GM12865 (cell line): Measurements from ENCODE around the gene RNF224.

Experiments used
- DNase-seq: peaks from one replicate; pipeline ENCODE4 v3.0.0; 2010; ENCODE audit warnings: low read depth
- H3K4me3 ChIP-seq: 2 replicates; pipeline ENCODE4 v1.5.1; 2011; ENCODE audit warnings: mild to moderate bottlenecking, low read depth, low read length, control low read depth
- TF ChIP-seq, protein P1 (sequence below): IDR thresholded peaks from 2 replicates; pipeline ENCODE4 v1.5.1; 2011; ENCODE audit warnings: low read length, control low read depth, low read depth, inconsistent platforms; ENCODE audit not compliant: insufficient read depth; ENCODE audit errors: missing control alignments

RNF224 gene

DNA sequence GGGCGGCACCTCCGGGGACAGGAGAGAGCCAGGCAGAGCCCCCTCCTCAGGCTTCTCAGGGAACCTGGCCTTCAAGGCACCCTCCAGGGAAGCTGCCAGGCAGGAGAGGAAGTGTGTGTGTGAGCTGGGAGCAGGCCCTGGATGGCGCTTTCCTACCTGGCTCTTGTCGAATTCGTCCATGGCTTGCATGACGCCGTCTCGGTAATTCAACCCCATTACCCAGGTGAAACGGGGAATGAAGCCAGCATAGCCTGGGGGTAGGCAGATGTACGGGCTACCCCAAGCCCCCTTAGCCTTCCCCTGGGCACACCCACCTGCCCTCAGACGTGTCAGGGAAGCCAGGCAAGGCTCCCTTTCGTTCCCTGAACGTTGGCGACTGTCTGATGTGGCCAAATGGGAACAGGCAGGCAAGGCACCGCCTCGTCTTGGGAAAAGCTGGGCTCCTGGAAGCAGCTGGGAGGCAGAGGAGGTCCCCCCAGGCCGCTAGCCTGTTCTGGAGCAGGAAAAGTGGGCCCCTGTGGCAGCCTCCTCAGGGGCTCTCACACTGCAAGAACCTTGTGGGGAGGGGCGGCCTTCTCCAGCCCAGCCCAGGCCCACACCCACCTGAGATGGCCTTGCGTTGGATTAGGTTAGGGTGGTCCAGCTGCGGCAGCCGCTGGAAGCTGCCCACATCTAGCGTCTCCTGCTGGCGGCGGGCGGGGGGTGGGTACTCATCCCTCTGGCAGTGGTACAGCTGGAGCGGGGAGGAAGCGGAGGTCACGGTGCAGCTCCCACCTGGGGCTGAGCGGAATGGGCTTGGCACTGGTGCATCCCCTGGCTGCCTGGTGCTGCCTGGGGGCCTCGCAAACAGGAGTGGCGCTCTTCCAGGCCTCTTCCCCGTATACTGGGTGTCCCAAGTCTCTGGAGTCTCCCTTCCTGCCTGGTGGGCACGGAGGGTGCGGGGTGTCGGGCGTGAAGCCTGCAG, 17.5 kb downstream of the RNF224 start:
- DNase-seq, result no peak
- H3K4me3 ChIP-seq, result no peak overlapping the region
- TF ChIP-seq, protein P1, sequence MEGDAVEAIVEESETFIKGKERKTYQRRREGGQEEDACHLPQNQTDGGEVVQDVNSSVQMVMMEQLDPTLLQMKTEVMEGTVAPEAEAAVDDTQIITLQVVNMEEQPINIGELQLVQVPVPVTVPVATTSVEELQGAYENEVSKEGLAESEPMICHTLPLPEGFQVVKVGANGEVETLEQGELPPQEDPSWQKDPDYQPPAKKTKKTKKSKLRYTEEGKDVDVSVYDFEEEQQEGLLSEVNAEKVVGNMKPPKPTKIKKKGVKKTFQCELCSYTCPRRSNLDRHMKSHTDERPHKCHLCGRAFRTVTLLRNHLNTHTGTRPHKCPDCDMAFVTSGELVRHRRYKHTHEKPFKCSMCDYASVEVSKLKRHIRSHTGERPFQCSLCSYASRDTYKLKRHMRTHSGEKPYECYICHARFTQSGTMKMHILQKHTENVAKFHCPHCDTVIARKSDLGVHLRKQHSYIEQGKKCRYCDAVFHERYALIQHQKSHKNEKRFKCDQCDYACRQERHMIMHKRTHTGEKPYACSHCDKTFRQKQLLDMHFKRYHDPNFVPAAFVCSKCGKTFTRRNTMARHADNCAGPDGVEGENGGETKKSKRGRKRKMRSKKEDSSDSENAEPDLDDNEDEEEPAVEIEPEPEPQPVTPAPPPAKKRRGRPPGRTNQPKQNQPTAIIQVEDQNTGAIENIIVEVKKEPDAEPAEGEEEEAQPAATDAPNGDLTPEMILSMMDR, result no peak

DNA sequence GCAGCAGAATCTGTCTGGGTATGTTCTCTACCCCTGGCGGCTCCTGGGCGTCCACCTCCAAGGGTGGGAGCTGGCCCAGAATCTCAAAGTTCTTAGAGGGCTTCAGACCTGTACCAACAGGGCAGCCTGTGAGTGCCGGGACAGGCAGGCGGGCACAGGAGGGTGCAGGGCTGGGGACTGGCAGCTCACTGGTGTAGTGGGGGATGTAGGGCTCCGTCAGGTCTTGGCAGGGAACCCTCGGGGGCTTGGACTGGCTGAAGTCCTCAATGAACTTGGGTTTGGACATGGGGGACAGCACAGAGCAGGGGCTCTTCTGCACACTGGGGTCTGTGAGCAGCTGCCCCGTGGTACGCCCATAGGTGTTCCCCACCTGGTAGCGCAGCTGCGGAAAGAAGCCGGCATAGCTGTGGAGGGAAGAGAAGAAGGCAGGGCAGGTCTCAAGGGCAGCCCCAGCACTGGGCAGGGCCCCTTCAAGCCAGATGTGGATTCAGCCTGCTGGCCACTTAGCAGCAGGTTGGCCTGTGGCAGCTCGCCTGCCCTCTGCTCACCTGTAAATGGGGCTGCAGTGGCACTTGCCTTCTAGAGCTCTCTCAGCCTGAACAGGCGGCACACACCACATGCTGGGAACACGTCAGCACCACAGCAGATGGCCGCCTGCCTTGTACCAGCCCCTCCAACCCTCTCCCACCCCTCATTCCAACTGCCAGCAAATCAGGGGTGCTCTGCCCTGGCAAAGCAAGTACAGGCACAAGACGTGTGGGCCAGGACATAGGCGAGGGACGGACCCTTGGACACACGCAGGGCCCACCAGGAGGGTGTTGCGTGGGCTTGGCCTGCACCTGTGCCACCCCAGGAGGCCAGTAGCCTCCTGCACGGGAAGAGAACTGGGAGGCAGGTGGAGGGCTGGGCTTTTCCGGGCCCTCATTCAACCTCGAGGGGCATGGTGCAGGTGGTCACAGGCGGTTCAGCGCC, 18.4 kb downstream of the RNF224 start:
- TF ChIP-seq, protein P1, result no peak
- DNase-seq, result no peak
- H3K4me3 ChIP-seq, result no peak overlapping the region

DNA sequence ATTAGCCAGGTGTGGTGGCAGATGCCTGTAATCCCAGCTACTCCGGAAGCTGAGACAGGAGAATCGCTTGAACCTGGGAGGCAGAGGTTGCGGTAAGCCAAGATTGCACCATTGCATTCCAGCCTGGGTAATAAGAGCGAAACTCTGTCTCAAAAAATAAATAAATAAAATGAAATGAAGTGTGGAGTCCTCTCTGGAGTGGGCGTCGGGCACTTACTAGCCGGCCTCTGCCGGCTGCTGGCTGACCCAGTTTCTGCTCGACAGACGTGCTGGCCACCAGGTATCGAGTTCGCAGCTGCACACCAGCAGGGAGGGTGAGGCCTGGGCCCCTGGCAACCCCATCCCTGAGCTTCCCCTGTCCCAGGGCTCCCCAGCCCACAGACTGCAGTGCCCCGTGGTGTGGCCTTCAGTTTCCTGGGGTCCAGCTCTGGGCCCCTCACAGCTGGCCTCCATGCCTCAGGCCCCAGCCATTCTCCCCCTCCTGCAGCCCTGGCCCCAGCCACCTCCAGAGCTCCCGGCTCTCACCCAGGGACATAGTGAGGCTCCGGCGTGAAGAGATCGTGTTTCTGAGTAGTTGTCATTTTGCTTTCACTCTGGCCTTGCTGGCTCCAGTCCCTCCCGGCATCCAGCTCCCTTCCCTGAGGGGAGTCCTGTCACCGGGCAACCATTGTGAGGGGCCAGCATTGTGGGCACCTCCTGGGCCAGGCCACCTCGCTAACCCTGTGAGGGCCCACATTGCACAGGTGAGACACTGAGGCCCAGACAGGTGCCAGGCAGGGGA, 20.0 kb downstream of the RNF224 start:
- DNase-seq, result no peak
- TF ChIP-seq, protein P1, result no peak
- no peak overlapping the region for H3K4me3 ChIP-seq

DNA sequence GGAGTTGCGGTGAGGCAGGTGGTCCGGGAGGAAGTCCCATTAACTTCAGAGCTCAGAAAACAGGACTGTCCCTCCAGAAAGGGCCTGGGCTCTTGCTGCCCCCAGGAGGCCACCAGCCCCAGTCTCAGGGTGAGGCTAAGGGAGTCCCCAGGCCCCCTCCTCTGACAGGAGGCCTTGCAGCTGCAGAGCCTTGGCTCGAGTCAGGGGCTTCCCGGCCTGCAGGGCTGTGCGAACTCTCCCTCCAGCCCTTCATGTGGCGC, 20.5 kb downstream of the RNF224 start:
- no peak for DNase-seq
- no peak overlapping the region for H3K4me3 ChIP-seq
- TF ChIP-seq, protein P1, result no peak

DNA sequence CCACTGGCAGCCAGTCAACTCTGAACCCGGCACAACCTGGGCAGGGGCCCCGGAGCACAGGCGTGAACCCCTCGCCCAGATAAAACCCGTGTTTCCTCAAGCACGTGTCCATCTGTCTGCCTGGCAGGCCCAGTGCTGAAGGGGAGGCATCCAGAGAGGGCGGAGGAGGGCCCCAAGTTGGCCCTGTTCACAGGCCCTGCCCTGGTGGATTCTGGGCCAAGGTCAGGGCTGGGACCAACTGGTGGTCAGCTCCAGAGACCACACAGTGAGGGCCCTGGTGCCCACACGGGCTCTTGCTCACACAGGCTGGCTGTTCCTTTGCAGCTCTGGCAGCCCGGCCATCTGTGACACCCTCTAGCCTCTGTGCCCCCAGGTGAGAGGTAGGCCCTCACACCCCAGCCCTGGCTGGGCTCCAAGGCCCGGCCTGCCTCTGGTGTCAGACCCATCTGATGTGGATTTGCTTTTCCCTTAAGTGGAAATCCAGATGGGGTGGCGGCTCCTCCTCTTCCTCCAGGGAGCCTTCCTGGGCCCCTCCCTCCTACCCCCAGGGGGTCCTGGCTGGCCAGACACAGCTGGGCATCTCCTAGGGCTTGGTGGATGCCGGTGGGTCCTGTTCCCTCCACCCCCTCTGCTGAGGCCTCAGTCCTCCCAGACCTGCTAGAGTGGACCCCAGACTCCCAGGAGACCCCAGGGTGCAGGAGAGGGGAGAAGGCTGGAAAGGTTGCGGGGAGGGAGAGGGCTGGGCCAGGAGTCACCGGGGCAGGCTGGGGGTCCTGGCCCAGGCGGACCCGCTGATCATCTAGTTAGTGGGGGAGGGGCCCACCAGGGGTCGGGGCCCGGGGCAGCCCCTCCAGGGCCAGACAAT, 23.3 kb downstream of the RNF224 start:
- TF ChIP-seq, protein P1, result no peak
- no peak for DNase-seq
- no peak overlapping the region for H3K4me3 ChIP-seq

DNA sequence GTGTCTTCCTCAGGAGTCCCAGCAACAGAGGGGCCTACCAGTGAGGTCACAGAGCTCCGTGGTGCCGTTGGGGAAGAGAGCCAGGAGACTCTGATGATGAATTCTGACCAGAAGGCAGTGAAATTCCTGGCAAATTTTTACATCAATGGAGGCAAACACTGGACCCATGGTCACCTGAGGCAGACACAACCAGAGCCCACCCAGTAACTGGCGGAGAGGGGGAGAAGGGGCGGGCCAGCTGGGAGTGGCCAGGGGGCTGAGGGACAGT, 23.8 kb downstream of the RNF224 start, which contains the start of gene STPG3:
TSS of gene STPG3 (plus strand) at position 93 of the 268 bp plus-strand sequence. CDS start at position 94, 1 bp downstream.
- DNase-seq, result no peak
- no peak within 1 kb of the TSS for H3K4me3 ChIP-seq

More for the DNA sequence above, 23.8 kb downstream of the RNF224 start, which contains the start of gene STPG3:
- TF ChIP-seq, protein P1, result no peak
